AG09319 (cell line): ENCODE data around the gene TXNDC16.
A peak's percentile ranks its signal among the peaks of the same experiment; 100 is the strongest.
"Not testable (repeated sequence)": the region's sequence is repeated elsewhere in the genome, so short reads cannot be mapped to it uniquely, and the experiment has no call there.

ENCODE experiments used
- DNase-seq: peaks from one replicate; pipeline ENCODE4 v3.0.0-alpha.2; 2010; ENCODE audit warnings: low read depth; ENCODE audit errors: extremely low read depth
- CTCF ChIP-seq: IDR thresholded peaks from 2 replicates; pipeline ENCODE4 v1.5.1; 2011; ENCODE audit warnings: low read depth, mild to moderate bottlenecking, inconsistent platforms, low read length, moderate library complexity

The TXNDC16 gene

GRCh38 chr14:52589646-52590045 is 37.3 kb upstream of the TXNDC16 start:
- no peak for TF ChIP-seq CTCF
- no peak for DNase-seq

GRCh38 chr14:52583544-52583943 is 31.2 kb upstream of the TXNDC16 start:
- DNase-seq: no peak
- TF ChIP-seq CTCF: no peak

GRCh38 chr14:52575858-52576257 is 23.6 kb upstream of the TXNDC16 start:
- no peak for TF ChIP-seq CTCF
- no peak for DNase-seq

GRCh38 chr14:52568454-52568853 is 16.1 kb upstream of the TXNDC16 start:
- not testable (repeated sequence) for DNase-seq

GRCh38 chr14:52563120-52563519 is 10.8 kb upstream of the TXNDC16 start:
- DNase-seq: no peak
- TF ChIP-seq CTCF: no peak

GRCh38 chr14:52558688-52559087 is 6.4 kb upstream of the TXNDC16 start:
- no peak for DNase-seq
- no peak for TF ChIP-seq CTCF

GRCh38 chr14:52553671-52554575 is 1.6 kb upstream of the TXNDC16 start:
- peak; percentile 53 for DNase-seq
- no peak for TF ChIP-seq CTCF
